Adrenal gland (tissue), 12 donors: ENCODE data around the gene ZBTB12. TPM values are rescaled to one million over a fixed set of nuclear protein-coding genes. Genes with fewer than 3 reads are reported as not detected.
"Not testable (repeated sequence)": the region's sequence is repeated elsewhere in the genome, so short reads cannot be mapped to it uniquely, and the experiment has no call there.

ENCODE experiments used
- DNase-seq, 7 donors: peaks; one replicate each; pipeline ENCODE4 v3.0.0-alpha.2; 2019 to 2020
- H3K27ac ChIP-seq, 5 donors: fragments of 200-600 bp; sonication (generic) in 4 of 5; 1 replicate in 3 of 5; 2 replicates in 2 of 5; pipeline versions ENCODE4 v1.5.1 to v1.8.0; 2016 to 2020; ENCODE audit warnings: mild to moderate bottlenecking in 1 of 5
- H3K27me3 ChIP-seq: fragments of 200-600 bp; 2 replicates; pipeline ENCODE4 v1.8.0; 2021
- H3K36me3 ChIP-seq, 2 donors: fragments of 200-600 bp; replicated peaks in 1 of 2; 1 replicate in 1 of 2; 2 replicates in 1 of 2; pipeline versions ENCODE4 v1.5.1 to v1.8.0; 2018 to 2022
- H3K4me1 ChIP-seq, 2 donors: fragments of 200-600 bp; replicated peaks in 1 of 2; 1 replicate in 1 of 2; 2 replicates in 1 of 2; pipeline versions ENCODE4 v1.5.1 to v1.8.0; 2018 to 2021
- H3K4me3 ChIP-seq, 4 donors: fragments of 200-600 bp; sonication (generic) in 3 of 4; one replicate each; pipeline ENCODE4 v1.5.1; 2016 to 2018
- H3K9me3 ChIP-seq, 3 donors: fragments of 200-600 bp; sonication (generic) in 1 of 3; replicated peaks in 1 of 3; 1 replicate in 2 of 3; 2 replicates in 1 of 3; pipeline versions ENCODE4 v1.5.1 to v1.8.0; 2016 to 2021
- POLR2A ChIP-seq, 2 donors: fragments of 450-650 bp; IDR thresholded peaks; one replicate each; pipeline ENCODE4 v1.6.1; 2017; ENCODE audit warnings: antibody characterized with exemption in 2 of 2, mild to moderate bottlenecking in 2 of 2, moderate library complexity in 1 of 2
- WGBS, 4 donors: extraction: QIAGEN DNeasy Blood & Tissue Kit in 2 of 4; methylation state at CpG; one replicate each; pipeline versions ENCODE4 v1.1.5 to v1.1.7; 2013 to 2017; 5-methylcytosine and 5-hydroxymethylcytosine counted together
- intact Hi-C, 2 donors: fragments of 100-400 bp; cut with DNase I; formaldehyde crosslinking; loops; one replicate each; pipeline versions ENCODE4 v1.14.1 to v1.15.0; 2022 to 2023
- polyA plus RNA-seq, 3 donors: library from polyadenylated mRNA; stranded (reverse); fragments of 200-250 nt in 2 of 3; fragments of 350-450 nt in 1 of 3; fragmentation: Illumina TruSeq in 1 of 3; extraction: RNeasy Lipid Tissue Mini Kit (QIAGEN cat#74804) in 1 of 3; gene quantifications; one replicate each; pipeline ENCODE4 v1.2.3, GENCODE V29; 2013 to 2014
- total RNA-seq, 9 donors: library from RNA; depleted of rRNA in 4 of 9; stranded (reverse); fragments of >200 nt in 4 of 9; fragments of 120-200 nt in 1 of 9; fragmentation: NEBNext Ultra II Directional in 1 of 9; extraction: Animal tissue kit (Norgen Biotek cat#: 25700) in 1 of 9; gene quantifications; one replicate each; pipeline versions ENCODE4 v1.1.0 to v1.2.4, GENCODE V29; 2013 to 2023
- TF ChIP-seq, protein P1 (sequence below), 6 experiments: fragments of 450-650 bp in 4 of 6; fragments of 200-600 bp in 2 of 6; sonication (generic) in 1 of 6; IDR thresholded peaks; 1 replicate in 5 of 6; 2 replicates in 1 of 6; pipeline versions ENCODE4 v1.5.1 to v1.8.0; 2016 to 2021; ENCODE audit warnings: antibody characterized with exemption in 6 of 6, mild to moderate bottlenecking in 2 of 6, moderate library complexity in 1 of 6
- donor health status: healthy with polysubstance abuse.
- donor health status: Bipolar disorder and iron deficiency.
- donor health status: DM: yes; HTN: yes; CAD: no.
- donor health status: DM: no; HTN: no; CAD: no.
- donor health status: DM: no; HTN: no; CAD: no.
- donor health status: DM: yes; HTN: yes; CAD: no.

The ZBTB12 gene
- total and polyA plus RNA-seq, 12 donors, result 0.69 to 14.5 (median 3.0) TPM

DNA sequence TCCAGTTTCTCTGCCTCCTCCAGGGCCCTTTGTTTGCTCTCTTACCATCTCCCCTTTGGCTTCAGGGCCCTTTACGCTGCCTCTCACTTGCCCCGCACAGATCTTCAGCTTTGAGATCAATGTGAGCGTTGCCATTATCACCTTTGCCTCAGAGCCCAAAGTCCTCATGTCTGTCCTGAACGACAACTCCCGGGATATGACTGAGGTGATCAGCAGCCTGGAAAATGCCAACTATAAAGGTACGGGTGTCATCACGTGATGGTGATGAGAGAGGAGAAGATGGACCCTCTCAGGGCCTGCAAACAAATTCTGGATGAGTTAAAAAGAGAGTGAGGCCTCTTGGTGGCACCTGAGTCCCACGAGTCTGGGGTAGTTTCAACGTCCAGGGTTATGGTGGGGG is 33.9 kb upstream of the ZBTB12 start:
- DNase-seq, result no peak
- Histone ChIP-seq H3K9me3 (no peaks in the 10 kb centered on the region), H3K27ac (no peak overlapping the region), H3K27me3 (no peaks in the 10 kb centered on the region), H3K36me3 (no peaks in the 10 kb centered on the region), H3K4me3 (no peak overlapping the region), H3K4me1 (no peaks in the 10 kb centered on the region)
- 80 to 85% (median 83%) methylated on average over 9 of the region's 9 CpGs for WGBS, 4 donors
- TF ChIP-seq, protein P1, sequence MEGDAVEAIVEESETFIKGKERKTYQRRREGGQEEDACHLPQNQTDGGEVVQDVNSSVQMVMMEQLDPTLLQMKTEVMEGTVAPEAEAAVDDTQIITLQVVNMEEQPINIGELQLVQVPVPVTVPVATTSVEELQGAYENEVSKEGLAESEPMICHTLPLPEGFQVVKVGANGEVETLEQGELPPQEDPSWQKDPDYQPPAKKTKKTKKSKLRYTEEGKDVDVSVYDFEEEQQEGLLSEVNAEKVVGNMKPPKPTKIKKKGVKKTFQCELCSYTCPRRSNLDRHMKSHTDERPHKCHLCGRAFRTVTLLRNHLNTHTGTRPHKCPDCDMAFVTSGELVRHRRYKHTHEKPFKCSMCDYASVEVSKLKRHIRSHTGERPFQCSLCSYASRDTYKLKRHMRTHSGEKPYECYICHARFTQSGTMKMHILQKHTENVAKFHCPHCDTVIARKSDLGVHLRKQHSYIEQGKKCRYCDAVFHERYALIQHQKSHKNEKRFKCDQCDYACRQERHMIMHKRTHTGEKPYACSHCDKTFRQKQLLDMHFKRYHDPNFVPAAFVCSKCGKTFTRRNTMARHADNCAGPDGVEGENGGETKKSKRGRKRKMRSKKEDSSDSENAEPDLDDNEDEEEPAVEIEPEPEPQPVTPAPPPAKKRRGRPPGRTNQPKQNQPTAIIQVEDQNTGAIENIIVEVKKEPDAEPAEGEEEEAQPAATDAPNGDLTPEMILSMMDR (IDR thresholded peaks at IDR 0.05), result no peak
- TF ChIP-seq POLR2A (IDR thresholded peaks at IDR 0.05), result no peak
- intact Hi-C loops, result no loop called here

DNA sequence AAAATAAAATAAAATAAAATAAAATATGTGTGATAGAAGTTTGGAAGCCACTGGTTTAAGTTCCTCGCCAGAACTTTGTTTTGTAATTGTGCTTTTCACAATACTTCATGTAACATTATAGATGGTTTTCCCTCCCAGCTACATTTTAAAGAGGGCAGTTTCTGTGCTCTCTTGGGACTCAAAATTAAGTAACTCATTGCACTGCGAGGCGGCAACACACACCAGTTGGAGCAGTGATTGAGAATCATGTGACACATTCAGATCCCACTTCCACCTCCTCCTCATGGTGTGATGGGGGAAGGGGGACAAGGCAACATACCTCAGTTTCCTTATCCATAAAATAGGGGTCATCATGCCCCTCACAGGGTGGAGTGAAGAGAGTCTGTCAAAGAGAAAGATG is 33.1 kb upstream of the ZBTB12 start:
- no peak for TF ChIP-seq POLR2A (IDR thresholded peaks at IDR 0.05)
- TF ChIP-seq, protein P1 (IDR thresholded peaks at IDR 0.05), result no peak
- Histone ChIP-seq H3K27me3 (no peaks in the 10 kb centered on the region), H3K4me1 (no peaks in the 10 kb centered on the region), H3K36me3 (no peaks in the 10 kb centered on the region), H3K9me3 (no peaks in the 10 kb centered on the region), H3K27ac (no peak overlapping the region), H3K4me3 (no peak overlapping the region)
- intact Hi-C loops, result no loop called here
- 74 to 79% (median 78%) methylated on average over 3 of the region's 3 CpGs for WGBS, 4 donors
- no peak for DNase-seq

DNA sequence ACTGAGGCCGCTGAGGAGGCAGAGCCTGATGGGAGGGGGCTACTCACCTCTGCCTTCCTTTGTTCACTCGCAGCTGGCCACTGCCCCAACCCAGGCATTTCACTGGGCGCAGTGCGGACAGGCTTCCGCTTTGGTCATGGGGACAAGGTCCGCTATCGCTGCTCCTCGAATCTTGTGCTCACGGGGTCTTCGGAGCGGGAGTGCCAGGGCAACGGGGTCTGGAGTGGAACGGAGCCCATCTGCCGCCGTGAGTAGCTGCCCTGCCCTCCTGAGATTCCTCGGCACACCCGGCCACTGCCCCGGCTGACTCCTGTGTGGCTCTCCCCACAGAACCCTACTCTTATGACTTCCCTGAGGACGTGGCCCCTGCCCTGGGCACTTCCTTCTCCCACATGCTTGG is 31.7 kb upstream of the ZBTB12 start:
- WGBS, 4 donors, result 86 to 90% (median 87%) methylated on average over 6 to 19 of the region's 19 CpGs; no CpG with 5 or more reads in 1 of the 4 donors
- no peak for DNase-seq

DNA sequence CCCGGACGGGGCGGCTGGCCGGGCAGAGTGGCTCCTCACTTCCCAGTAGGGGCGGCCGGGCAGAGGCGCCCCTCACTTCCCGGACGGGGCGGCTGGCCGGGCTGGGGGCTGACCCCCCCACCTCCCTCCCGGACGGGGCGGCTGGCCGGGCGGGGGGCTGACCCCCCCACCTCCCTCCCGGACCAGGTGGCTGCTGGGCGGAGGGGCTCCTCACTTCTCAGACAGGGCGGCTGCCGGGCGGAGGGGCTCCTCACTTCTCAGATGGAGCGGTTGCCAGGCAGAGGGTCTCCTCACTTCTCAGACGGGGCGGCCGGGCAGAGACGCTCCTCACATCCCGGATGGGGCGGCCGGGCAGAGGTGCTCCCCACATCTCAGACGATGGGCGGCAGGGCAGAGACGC is 30.3 kb upstream of the ZBTB12 start:
- intact Hi-C loops, DNase-seq, H3K36me3 ChIP-seq, H3K27me3 ChIP-seq, H3K4me1 ChIP-seq, H3K9me3 ChIP-seq, H3K27ac ChIP-seq, H3K4me3 ChIP-seq: not testable (repeated sequence)
- WGBS, 4 donors, result 91 to 100% methylated on average over 2 to 32 of the region's 32 CpGs; no CpG with 5 or more reads in 2 of the 4 donors

More for the DNA sequence above, 31.7 kb upstream of the ZBTB12 start:
- no peak overlapping the region for H3K27ac ChIP-seq
- H3K9me3 ChIP-seq, result no peaks in the 10 kb centered on the region
- no peak overlapping the region for H3K4me3 ChIP-seq
- H3K4me1 ChIP-seq, result no peaks in the 10 kb centered on the region
- no peaks in the 10 kb centered on the region for H3K36me3 ChIP-seq
- no peaks in the 10 kb centered on the region for H3K27me3 ChIP-seq
- TF ChIP-seq POLR2A (IDR thresholded peaks at IDR 0.05), result no peak
- TF ChIP-seq, protein P1 (IDR thresholded peaks at IDR 0.05), result no peak
- intact Hi-C loops, result no loop called here

DNA sequence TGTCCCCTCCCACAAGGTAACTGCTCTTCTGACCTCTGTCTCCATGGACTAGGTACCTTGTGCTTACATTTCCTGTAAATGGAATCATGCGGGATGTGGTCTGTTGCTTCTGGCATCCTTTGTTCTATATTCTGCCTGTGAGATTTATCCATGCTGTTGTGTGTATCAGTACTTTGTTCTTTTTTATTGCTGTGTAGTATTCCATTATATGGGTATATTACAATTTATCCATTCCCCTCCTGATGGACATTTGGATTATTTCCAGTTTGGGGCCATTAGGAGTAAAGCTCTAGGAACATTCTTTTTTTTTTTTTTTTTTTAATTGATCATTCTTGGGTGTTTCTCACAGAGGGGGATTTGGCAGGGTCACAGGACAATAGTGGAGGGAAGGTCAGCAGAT is 29.1 kb upstream of the ZBTB12 start:
- Histone ChIP-seq H3K27me3 (no peaks in the 10 kb centered on the region), H3K36me3 (no peaks in the 10 kb centered on the region), H3K27ac (no peak overlapping the region), H3K4me1 (no peaks in the 10 kb centered on the region), H3K9me3 (no peaks in the 10 kb centered on the region), H3K4me3 (no peak overlapping the region)
- 72 to 92% (median 89%) methylated on average over 1 of the region's 1 CpG for WGBS, 4 donors
- no peak for TF ChIP-seq POLR2A (IDR thresholded peaks at IDR 0.05)
- TF ChIP-seq, protein P1 (IDR thresholded peaks at IDR 0.05), result no peak
- intact Hi-C loops, result no loop called here
- no peak for DNase-seq
